AG04450 (cell line): ENCODE data around the gene MYO5B. TPM values are rescaled to one million over a fixed set of nuclear protein-coding genes. Genes with fewer than 3 reads are reported as not detected.

Experiments
- CTCF ChIA-PET: fragments of 300-600, 350-600 bp; formaldehyde crosslinking; extraction: SDS; loops from one replicate; lab custom pipeline; 2022; ENCODE audit warnings: antibody characterized with exemption, inconsistent platforms; lab: Charles Lee
- POLR2A ChIA-PET: fragments of 350-600 bp; formaldehyde crosslinking; extraction: SDS; loops from one replicate; lab custom pipeline; 2021; ENCODE audit warnings: antibody characterized with exemption, inconsistent platforms; lab: Yijun Ruan, JAX
- DNase-seq: peaks from one replicate; pipeline ENCODE4 v3.0.0-alpha.2; 2011; ENCODE audit warnings: low read depth, low spot score
- H3K27ac ChIP-seq: one replicate; pipeline ENCODE4 v1.5.1; 2012; ENCODE audit warnings: low read depth, low read length, control low read depth
- H3K27me3 ChIP-seq: one replicate; pipeline ENCODE4 v1.6.0; 2012; ENCODE audit warnings: low read length; ENCODE audit not compliant: control insufficient read depth, insufficient read depth
- H3K4me3 ChIP-seq: 2 replicates; pipeline ENCODE4 v1.5.1; 2011; ENCODE audit warnings: mild to moderate bottlenecking, low read depth, low read length, control low read depth
- H3K9me3 ChIP-seq: 2 replicates; pipeline ENCODE4 v1.5.1; 2012; ENCODE audit warnings: low read length; ENCODE audit not compliant: control insufficient read depth, insufficient read depth
- polyA plus RNA-seq: library from polyadenylated mRNA; depleted of rRNA; stranded (reverse); fragments of >200 nt; gene quantifications from 2 replicates; pipeline ENCODE4 v1.2.3, GENCODE V29; 2011
- TF ChIP-seq, protein P1 (sequence below): IDR thresholded peaks from 2 replicates; pipeline ENCODE4 v1.5.1; 2011; ENCODE audit warnings: low read depth, low read length, control low read depth, inconsistent platforms

The MYO5B gene
- polyA plus RNA-seq, 1 experiment, result 0.32 TPM

DNA sequence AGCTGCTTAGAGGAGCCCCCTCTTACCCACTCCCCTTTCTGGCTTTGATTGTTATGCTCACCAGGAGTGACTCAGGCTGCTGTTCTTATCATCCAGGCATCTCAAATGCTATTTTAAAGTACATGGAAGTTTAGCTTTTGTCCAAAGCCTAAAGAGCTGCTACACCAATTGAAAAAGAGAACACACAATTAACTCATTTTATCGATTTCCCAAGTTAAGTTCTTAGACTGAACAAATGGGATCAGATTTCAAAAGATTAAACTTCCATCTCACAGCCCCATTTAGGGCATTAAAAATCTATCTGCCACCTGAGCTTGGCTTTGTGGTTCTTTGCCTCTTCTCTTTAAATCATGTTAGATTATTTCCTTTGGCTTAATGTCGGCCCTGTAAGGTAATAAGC, 81.2 kb downstream of the MYO5B start:
- DNase-seq, result no peak
- Histone ChIP-seq H3K9me3 (no peaks in the 10 kb centered on the region), H3K27ac (no peak overlapping the region), H3K27me3 (no peaks in the 10 kb centered on the region), H3K4me3 (no peak overlapping the region)
- ChIA-PET CTCF (no interaction called here), POLR2A (no interaction called here)
- TF ChIP-seq, protein P1, sequence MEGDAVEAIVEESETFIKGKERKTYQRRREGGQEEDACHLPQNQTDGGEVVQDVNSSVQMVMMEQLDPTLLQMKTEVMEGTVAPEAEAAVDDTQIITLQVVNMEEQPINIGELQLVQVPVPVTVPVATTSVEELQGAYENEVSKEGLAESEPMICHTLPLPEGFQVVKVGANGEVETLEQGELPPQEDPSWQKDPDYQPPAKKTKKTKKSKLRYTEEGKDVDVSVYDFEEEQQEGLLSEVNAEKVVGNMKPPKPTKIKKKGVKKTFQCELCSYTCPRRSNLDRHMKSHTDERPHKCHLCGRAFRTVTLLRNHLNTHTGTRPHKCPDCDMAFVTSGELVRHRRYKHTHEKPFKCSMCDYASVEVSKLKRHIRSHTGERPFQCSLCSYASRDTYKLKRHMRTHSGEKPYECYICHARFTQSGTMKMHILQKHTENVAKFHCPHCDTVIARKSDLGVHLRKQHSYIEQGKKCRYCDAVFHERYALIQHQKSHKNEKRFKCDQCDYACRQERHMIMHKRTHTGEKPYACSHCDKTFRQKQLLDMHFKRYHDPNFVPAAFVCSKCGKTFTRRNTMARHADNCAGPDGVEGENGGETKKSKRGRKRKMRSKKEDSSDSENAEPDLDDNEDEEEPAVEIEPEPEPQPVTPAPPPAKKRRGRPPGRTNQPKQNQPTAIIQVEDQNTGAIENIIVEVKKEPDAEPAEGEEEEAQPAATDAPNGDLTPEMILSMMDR, result no peak

DNA sequence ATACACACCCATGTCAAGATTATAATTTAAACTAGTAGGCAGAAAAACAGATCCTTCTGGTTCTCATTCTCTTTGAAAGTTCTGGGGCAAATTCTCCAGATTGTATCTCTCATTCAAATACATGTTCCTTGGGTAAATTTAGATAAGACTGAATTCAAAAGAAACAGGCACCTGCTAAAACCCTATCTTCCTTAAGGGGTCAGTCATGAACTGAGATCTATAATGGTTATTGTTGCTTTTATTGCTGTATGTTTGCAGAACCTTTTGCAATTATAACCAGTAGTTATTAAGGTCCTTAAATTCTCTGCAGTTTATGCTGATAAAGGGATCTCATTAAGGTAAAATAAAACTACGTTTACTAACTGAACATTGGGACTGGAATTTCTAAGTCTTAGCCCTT, 83.5 kb downstream of the MYO5B start:
- no peak for DNase-seq
- Histone ChIP-seq H3K9me3 (no peaks in the 10 kb centered on the region), H3K27ac (no peak overlapping the region), H3K4me3 (no peak overlapping the region), H3K27me3 (no peaks in the 10 kb centered on the region)
- CTCF ChIA-PET, result no interaction called here
- POLR2A ChIA-PET, result no interaction called here
- TF ChIP-seq, protein P1, result no peak

DNA sequence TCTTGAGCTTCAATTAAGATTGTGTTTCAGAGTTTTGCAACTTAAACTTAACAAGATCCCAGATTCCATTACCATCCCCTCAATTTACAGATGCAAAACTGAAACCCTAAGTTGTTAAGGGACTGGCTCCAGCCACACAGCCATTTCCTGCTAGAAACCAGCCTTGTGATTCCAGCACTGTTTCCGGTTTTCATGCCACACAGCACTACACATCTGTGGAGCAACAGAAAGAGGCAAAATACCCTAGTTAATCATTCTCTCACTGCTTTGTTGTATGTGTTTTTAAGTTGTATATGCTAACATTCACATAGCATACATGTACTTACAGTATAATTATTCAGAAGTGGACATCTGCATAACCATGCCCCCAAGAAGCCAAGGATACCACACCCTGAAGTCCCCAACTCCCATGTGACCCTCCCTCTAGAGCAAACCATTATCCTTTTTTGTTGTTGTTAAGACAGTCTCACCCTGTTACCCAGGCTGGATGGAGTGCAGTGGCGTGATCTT, 87.4 kb downstream of the MYO5B start:
- CTCF ChIA-PET, result no interaction called here
- POLR2A ChIA-PET, result no interaction called here
- H3K4me3 ChIP-seq, result no peak overlapping the region
- DNase-seq, result no peak
- TF ChIP-seq, protein P1, result no peak
- no peaks in the 10 kb centered on the region for H3K9me3 ChIP-seq
- no peaks in the 10 kb centered on the region for H3K27me3 ChIP-seq
- H3K27ac ChIP-seq, result no peak overlapping the region

DNA sequence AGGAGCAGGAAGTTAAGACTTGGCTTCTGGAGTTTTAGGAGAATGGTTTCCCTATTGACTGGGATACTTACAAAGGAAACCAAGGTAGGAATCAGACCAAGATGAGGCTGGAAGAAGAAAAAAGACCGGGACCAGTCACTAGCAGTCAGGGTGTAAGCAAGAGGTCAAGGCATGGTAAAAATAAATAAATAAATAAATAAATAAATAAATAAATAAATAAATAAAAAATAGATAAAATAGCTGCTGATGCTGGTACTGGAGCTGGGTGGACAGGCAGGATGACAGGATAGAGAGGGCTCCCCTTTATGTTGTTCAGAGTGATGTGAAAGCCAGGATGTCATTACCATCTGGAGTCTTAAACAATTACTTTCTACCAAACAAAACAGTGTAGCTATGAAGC, 89.9 kb downstream of the MYO5B start:
- TF ChIP-seq, protein P1, result no peak
- Histone ChIP-seq H3K4me3 (no peak overlapping the region), H3K27me3 (no peaks in the 10 kb centered on the region), H3K27ac (no peak overlapping the region), H3K9me3 (no peaks in the 10 kb centered on the region)
- ChIA-PET CTCF (no interaction called here), POLR2A (no interaction called here)
- no peak for DNase-seq

DNA sequence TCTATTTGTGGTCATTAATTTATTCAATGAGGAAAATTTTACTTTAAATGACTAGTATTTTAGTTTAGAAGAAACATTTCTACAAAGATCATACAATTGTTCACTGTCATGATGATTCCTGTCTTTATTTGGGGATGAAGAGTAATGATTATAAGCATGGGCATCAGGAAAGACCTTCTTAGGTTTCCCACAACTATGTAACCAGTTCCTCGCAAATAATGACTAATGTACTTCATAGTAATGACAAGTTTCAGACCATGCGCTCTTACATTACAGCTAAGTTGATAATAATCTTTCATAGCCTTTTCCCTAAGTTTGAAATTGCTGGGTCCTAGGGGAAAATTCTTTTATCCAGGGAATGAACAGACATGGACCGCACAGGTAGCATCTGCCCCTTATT, 90.5 kb downstream of the MYO5B start:
- H3K27me3 ChIP-seq, result no peaks in the 10 kb centered on the region

More for the DNA sequence above, 90.5 kb downstream of the MYO5B start:
- no peaks in the 10 kb centered on the region for H3K9me3 ChIP-seq
- TF ChIP-seq, protein P1, result no peak
- no peak overlapping the region for H3K27ac ChIP-seq
- no peak overlapping the region for H3K4me3 ChIP-seq
- POLR2A ChIA-PET, result no interaction called here
- DNase-seq, result no peak
- CTCF ChIA-PET, result no interaction called here
